SK-N-SH treated with all-trans-retinoic acid at 6 μM for 48 hours (cell line): ENCODE results near the gene WDSUB1.

Experiments used
- ARNTL ChIP-seq: fragments of 450-650 bp; formaldehyde crosslinking; IDR thresholded peaks from 2 replicates; pipeline ENCODE4 v1.5.0; 2020; ENCODE audit warnings: low read depth, mild to moderate bottlenecking, moderate library complexity, borderline replicate concordance
- CREB5 ChIP-seq: fragments of 250-450 bp; sonication (Bioruptor Pico); IDR thresholded peaks from 2 replicates; pipeline ENCODE4 v1.5.1; 2020; ENCODE audit warnings: low read depth, mild to moderate bottlenecking, moderate library complexity
- CSRNP3 ChIP-seq: fragments of 250-450 bp; sonication (Bioruptor Pico); IDR thresholded peaks from 2 replicates; pipeline ENCODE4 v1.5.1; 2021; ENCODE audit warnings: mild to moderate bottlenecking, moderate library complexity
- ESRRG ChIP-seq: fragments of 250-450 bp; sonication (Bioruptor Pico); IDR thresholded peaks from 2 replicates; pipeline ENCODE4 v1.6.1; 2021; ENCODE audit warnings: mild to moderate bottlenecking
- OSR1 ChIP-seq: fragments of 250-450 bp; sonication (Bioruptor Pico); IDR thresholded peaks from 2 replicates; pipeline ENCODE4 v1.8.0; 2022; ENCODE audit warnings: moderate library complexity, mild to moderate bottlenecking, inconsistent platforms
- PATZ1 ChIP-seq: fragments of 250-450 bp; sonication (Bioruptor Pico); IDR thresholded peaks from 2 replicates; pipeline ENCODE4 v1.8.0; 2020; ENCODE audit warnings: mild to moderate bottlenecking, moderate library complexity, borderline replicate concordance
- RARB ChIP-seq: fragments of 250-450 bp; sonication (Bioruptor Pico); IDR thresholded peaks from 2 replicates; pipeline ENCODE4 v1.8.0; 2021; ENCODE audit warnings: mild to moderate bottlenecking, moderate library complexity
- TOX ChIP-seq: fragments of 250-450 bp; sonication (Bioruptor Pico); IDR thresholded peaks from 2 replicates; pipeline ENCODE4 v1.8.0; 2021; ENCODE audit warnings: mild to moderate bottlenecking, moderate library complexity, borderline replicate concordance
- TSHZ2 ChIP-seq: fragments of 250-450 bp; sonication (Bioruptor Pico); IDR thresholded peaks from 2 replicates; pipeline ENCODE4 v1.5.0; 2020; ENCODE audit warnings: mild to moderate bottlenecking, moderate library complexity
- ZC3H10 ChIP-seq: fragments of 250-450 bp; sonication (Bioruptor Pico); IDR thresholded peaks from 2 replicates; pipeline ENCODE4 v1.5.1; 2021; ENCODE audit warnings: mild to moderate bottlenecking, moderate library complexity
- ZFP3 ChIP-seq: fragments of 250-450 bp; sonication (Bioruptor Pico); IDR thresholded peaks from 2 replicates; pipeline ENCODE4 v1.5.0; 2020; ENCODE audit warnings: mild to moderate bottlenecking, moderate library complexity
- ZNF565 ChIP-seq: fragments of 450-650 bp; formaldehyde crosslinking; conservative IDR thresholded peaks from 2 replicates; pipeline ENCODE4 v1.5.0; 2020; ENCODE audit warnings: low read depth, mild to moderate bottlenecking, moderate library complexity

- TF ChIP-seq ZFP3 (CRISPR knock-in tag) (no peak), ESRRG (CRISPR knock-in tag) (no peak), ARNTL (CRISPR knock-in tag) (no peak), TOX (CRISPR knock-in tag) (no peak), PATZ1 (no peak), CREB5 (CRISPR knock-in tag) (no peak), ZC3H10 (CRISPR knock-in tag) (no peak), ZNF565 (no peak), RARB (no peak), TSHZ2 (CRISPR knock-in tag) (no peak), OSR1 (CRISPR knock-in tag) (no peak), CSRNP3 (CRISPR knock-in tag) (no peak)
These were observed at the start of gene WDSUB1 for GRCh38 chr2:159285929-159286708.
